Spleen (tissue), 7 donors: ENCODE data around the gene COCH.

ENCODE experiments used
- POLR2A ChIP-seq, 3 donors: fragments of 450-650 bp; IDR thresholded peaks; one replicate each; pipeline ENCODE4 v1.5.1; 2017; ENCODE audit warnings: antibody characterized with exemption in 3 of 3, mild to moderate bottlenecking in 1 of 3
- POLR2AphosphoS5 ChIP-seq, 3 donors: sonication (generic); formaldehyde crosslinking; IDR thresholded peaks; one replicate each; pipeline ENCODE4 v1.5.1; 2017; ENCODE audit warnings: antibody characterized with exemption in 3 of 3
- TF ChIP-seq, protein P1 (sequence below), 11 experiments: fragments of 200-600 bp in 7 of 11; fragments of 450-650 bp in 4 of 11; sonication (generic) in 4 of 11; IDR thresholded peaks in 8 of 11; conservative IDR thresholded peaks in 3 of 11; 1 replicate in 7 of 11; 2 replicates in 4 of 11; pipeline versions ENCODE4 v1.4.0 to v1.8.0; 2016 to 2021; ENCODE audit warnings: antibody characterized with exemption in 11 of 11, inconsistent platforms in 4 of 11, mild to moderate bottlenecking in 1 of 11
- donor health status: DM: no; HTN: no; CAD: no; lungs with moderate emphysema.
- donor health status: DM: no; HTN: no; CAD: no.
- donor health status: DM: no; HTN: no; CAD: no.

DNA sequence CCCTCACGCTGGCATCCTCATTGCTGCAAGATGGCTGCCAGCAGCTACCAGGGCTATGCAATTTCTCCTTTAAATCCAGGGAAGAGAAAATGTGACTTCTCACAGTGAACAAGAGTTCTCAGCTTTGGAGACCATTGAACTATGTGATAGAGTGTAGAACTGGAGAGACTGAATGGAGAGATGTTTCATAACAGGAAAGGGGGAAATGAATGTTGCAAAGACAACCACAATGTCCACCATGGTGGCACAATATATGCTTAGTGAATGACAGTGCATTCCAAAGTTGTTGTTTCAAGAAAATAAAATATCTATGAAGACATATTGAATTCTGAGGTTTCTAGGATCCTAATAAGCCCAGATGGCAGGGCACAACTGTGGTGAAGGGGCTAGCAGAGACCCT lies 13.2 kb upstream of the COCH start:
- TF ChIP-seq, protein P1, sequence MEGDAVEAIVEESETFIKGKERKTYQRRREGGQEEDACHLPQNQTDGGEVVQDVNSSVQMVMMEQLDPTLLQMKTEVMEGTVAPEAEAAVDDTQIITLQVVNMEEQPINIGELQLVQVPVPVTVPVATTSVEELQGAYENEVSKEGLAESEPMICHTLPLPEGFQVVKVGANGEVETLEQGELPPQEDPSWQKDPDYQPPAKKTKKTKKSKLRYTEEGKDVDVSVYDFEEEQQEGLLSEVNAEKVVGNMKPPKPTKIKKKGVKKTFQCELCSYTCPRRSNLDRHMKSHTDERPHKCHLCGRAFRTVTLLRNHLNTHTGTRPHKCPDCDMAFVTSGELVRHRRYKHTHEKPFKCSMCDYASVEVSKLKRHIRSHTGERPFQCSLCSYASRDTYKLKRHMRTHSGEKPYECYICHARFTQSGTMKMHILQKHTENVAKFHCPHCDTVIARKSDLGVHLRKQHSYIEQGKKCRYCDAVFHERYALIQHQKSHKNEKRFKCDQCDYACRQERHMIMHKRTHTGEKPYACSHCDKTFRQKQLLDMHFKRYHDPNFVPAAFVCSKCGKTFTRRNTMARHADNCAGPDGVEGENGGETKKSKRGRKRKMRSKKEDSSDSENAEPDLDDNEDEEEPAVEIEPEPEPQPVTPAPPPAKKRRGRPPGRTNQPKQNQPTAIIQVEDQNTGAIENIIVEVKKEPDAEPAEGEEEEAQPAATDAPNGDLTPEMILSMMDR (IDR thresholded peaks at IDR 0.05 in 8 of 11, conservative IDR thresholded peaks at IDR 0.05 in 3 of 11), result no peak
- TF ChIP-seq POLR2A (IDR thresholded peaks at IDR 0.05) (no peak), POLR2AphosphoS5 (IDR thresholded peaks at IDR 0.05) (no peak)
